Measurements from ENCODE around the gene TRIP12.

The TRIP12 gene

GRCh38 chr2:229874647-229875046 lies 47.2 kb downstream of the TRIP12 start:
- no peak for ATAC-seq
- TF ChIP-seq ESRRG (CRISPR knock-in tag; IDR thresholded peaks at IDR 0.05) (no peak), PPARA (CRISPR knock-in tag; IDR thresholded peaks at IDR 0.05; ENCODE audit: borderline replicate concordance) (no peak), ZFP3 (CRISPR knock-in tag; IDR thresholded peaks at IDR 0.05) (no peak), RARB (CRISPR knock-in tag; IDR thresholded peaks at IDR 0.05) (no peak), SNAI2 (CRISPR knock-in tag; IDR thresholded peaks at IDR 0.05) (no peak), POU6F1 (CRISPR knock-in tag; IDR thresholded peaks at IDR 0.05; ENCODE audit: borderline replicate concordance, low read depth) (no peak), GLIS3 (CRISPR knock-in tag; IDR thresholded peaks at IDR 0.05) (no peak), OSR1 (CRISPR knock-in tag; IDR thresholded peaks at IDR 0.05) (no peak), ISL1 (CRISPR knock-in tag; IDR thresholded peaks at IDR 0.05) (no peak), ZNF70 (CRISPR knock-in tag; IDR thresholded peaks at IDR 0.05) (no peak)
- TF ChIP-seq, protein P1, sequence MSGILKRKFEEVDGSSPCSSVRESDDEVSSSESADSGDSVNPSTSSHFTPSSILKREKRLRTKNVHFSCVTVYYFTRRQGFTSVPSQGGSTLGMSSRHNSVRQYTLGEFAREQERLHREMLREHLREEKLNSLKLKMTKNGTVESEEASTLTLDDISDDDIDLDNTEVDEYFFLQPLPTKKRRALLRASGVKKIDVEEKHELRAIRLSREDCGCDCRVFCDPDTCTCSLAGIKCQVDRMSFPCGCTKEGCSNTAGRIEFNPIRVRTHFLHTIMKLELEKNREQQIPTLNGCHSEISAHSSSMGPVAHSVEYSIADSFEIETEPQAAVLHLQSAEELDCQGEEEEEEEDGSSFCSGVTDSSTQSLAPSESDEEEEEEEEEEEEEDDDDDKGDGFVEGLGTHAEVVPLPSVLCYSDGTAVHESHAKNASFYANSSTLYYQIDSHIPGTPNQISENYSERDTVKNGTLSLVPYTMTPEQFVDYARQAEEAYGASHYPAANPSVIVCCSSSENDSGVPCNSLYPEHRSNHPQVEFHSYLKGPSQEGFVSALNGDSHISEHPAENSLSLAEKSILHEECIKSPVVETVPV (CRISPR knock-in tag; IDR thresholded peaks at IDR 0.05) = no peak
- TF ChIP-seq, protein P2, sequence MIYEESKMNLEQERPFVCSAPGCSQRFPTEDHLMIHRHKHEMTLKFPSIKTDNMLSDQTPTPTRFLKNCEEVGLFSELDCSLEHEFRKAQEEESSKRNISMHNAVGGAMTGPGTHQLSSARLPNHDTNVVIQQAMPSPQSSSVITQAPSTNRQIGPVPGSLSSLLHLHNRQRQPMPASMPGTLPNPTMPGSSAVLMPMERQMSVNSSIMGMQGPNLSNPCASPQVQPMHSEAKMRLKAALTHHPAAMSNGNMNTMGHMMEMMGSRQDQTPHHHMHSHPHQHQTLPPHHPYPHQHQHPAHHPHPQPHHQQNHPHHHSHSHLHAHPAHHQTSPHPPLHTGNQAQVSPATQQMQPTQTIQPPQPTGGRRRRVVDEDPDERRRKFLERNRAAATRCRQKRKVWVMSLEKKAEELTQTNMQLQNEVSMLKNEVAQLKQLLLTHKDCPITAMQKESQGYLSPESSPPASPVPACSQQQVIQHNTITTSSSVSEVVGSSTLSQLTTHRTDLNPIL (CRISPR knock-in tag; IDR thresholded peaks at IDR 0.05; ENCODE audit: low read depth) = no peak

GRCh38 chr2:229873123-229873581 lies 48.7 kb downstream of the TRIP12 start:
- TF ChIP-seq RARB (CRISPR knock-in tag; IDR thresholded peaks at IDR 0.05) (no peak), CSDC2 (CRISPR knock-in tag; IDR thresholded peaks at IDR 0.05) (no peak), TOX (CRISPR knock-in tag; IDR thresholded peaks at IDR 0.05; ENCODE audit: borderline replicate concordance) (no peak), BACH2 (CRISPR knock-in tag; IDR thresholded peaks at IDR 0.05; ENCODE audit: borderline replicate concordance) (no peak)
- TF ChIP-seq, protein P2 (CRISPR knock-in tag; IDR thresholded peaks at IDR 0.05; ENCODE audit: low read depth) = no peak
- ATAC-seq = no peak

- no peak for ATAC-seq
- no peak for TF ChIP-seq SNAI2 (CRISPR knock-in tag; IDR thresholded peaks at IDR 0.05)
- TF ChIP-seq CSDC2 (CRISPR knock-in tag; IDR thresholded peaks at IDR 0.05) = no peak
- no peak for TF ChIP-seq BACH2 (CRISPR knock-in tag; IDR thresholded peaks at IDR 0.05; ENCODE audit: borderline replicate concordance)
- no peak for TF ChIP-seq RARB (CRISPR knock-in tag; IDR thresholded peaks at IDR 0.05)
- no peak for TF ChIP-seq ZNF8 (CRISPR knock-in tag; IDR thresholded peaks at IDR 0.05)
- no peak for TF ChIP-seq POU6F1 (CRISPR knock-in tag; IDR thresholded peaks at IDR 0.05; ENCODE audit: borderline replicate concordance, low read depth)
- TF ChIP-seq, protein P1 (CRISPR knock-in tag; IDR thresholded peaks at IDR 0.05) = no peak
- no peak for TF ChIP-seq ZNF565 (CRISPR knock-in tag; conservative IDR thresholded peaks at IDR 0.05; ENCODE audit: low read depth)
- no peak for TF ChIP-seq ISL1 (CRISPR knock-in tag; IDR thresholded peaks at IDR 0.05)
- TF ChIP-seq, protein P2 (CRISPR knock-in tag; IDR thresholded peaks at IDR 0.05; ENCODE audit: low read depth) = no peak
- no peak for TF ChIP-seq OSR1 (CRISPR knock-in tag; IDR thresholded peaks at IDR 0.05)
- TF ChIP-seq ZFP30 (CRISPR knock-in tag; IDR thresholded peaks at IDR 0.05) = no peak
- no peak for TF ChIP-seq GLIS3 (CRISPR knock-in tag; IDR thresholded peaks at IDR 0.05)
- TF ChIP-seq ZNF70 (CRISPR knock-in tag; IDR thresholded peaks at IDR 0.05) = no peak
- TF ChIP-seq, protein P3, sequence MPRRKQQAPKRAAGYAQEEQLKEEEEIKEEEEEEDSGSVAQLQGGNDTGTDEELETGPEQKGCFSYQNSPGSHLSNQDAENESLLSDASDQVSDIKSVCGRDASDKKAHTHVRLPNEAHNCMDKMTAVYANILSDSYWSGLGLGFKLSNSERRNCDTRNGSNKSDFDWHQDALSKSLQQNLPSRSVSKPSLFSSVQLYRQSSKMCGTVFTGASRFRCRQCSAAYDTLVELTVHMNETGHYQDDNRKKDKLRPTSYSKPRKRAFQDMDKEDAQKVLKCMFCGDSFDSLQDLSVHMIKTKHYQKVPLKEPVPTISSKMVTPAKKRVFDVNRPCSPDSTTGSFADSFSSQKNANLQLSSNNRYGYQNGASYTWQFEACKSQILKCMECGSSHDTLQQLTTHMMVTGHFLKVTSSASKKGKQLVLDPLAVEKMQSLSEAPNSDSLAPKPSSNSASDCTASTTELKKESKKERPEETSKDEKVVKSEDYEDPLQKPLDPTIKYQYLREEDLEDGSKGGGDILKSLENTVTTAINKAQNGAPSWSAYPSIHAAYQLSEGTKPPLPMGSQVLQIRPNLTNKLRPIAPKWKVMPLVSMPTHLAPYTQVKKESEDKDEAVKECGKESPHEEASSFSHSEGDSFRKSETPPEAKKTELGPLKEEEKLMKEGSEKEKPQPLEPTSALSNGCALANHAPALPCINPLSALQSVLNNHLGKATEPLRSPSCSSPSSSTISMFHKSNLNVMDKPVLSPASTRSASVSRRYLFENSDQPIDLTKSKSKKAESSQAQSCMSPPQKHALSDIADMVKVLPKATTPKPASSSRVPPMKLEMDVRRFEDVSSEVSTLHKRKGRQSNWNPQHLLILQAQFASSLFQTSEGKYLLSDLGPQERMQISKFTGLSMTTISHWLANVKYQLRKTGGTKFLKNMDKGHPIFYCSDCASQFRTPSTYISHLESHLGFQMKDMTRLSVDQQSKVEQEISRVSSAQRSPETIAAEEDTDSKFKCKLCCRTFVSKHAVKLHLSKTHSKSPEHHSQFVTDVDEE (CRISPR knock-in tag; IDR thresholded peaks at IDR 0.05) = no peak
- TF ChIP-seq, protein P4, sequence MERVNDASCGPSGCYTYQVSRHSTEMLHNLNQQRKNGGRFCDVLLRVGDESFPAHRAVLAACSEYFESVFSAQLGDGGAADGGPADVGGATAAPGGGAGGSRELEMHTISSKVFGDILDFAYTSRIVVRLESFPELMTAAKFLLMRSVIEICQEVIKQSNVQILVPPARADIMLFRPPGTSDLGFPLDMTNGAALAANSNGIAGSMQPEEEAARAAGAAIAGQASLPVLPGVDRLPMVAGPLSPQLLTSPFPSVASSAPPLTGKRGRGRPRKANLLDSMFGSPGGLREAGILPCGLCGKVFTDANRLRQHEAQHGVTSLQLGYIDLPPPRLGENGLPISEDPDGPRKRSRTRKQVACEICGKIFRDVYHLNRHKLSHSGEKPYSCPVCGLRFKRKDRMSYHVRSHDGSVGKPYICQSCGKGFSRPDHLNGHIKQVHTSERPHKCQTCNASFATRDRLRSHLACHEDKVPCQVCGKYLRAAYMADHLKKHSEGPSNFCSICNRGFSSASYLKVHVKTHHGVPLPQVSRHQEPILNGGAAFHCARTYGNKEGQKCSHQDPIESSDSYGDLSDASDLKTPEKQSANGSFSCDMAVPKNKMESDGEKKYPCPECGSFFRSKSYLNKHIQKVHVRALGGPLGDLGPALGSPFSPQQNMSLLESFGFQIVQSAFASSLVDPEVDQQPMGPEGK (CRISPR knock-in tag; IDR thresholded peaks at IDR 0.05; ENCODE audit: borderline replicate concordance) = no peak
- TF ChIP-seq PPARA (CRISPR knock-in tag; IDR thresholded peaks at IDR 0.05; ENCODE audit: borderline replicate concordance) = no peak
Measured at GRCh38 chr2:229870903-229871656, 50.7 kb downstream of the TRIP12 start.

Measured in SK-N-SH treated with all-trans-retinoic acid at 6 μM for 48 hours (cell line).